Posterior cingulate gyrus (tissue), 11 donors: Measurements from ENCODE around the gene SUV39H2.
A peak's percentile ranks its signal among the peaks of the same experiment; 100 is the strongest.
"Not testable (repeated sequence)": the region's sequence is repeated elsewhere in the genome, so short reads cannot be mapped to it uniquely, and the experiment has no call there.

Experiments
- DNase-seq, 10 donors: peaks; one replicate each; pipeline versions ENCODE4 v3.0.0 to v3.0.0-alpha.2; 2020 to 2021; ENCODE audit warnings: mixed read lengths in 3 of 10
- intact Hi-C: fragments of 100-400 bp; cut with DNase I; formaldehyde crosslinking; loops from one replicate; pipeline ENCODE4 v1.15.1; 2023

Gene SUV39H2

GRCh38 chr10:14878266-14879123 lies at the start of gene SUV39H2:
SUV39H2 (plus strand) TSS chr10:14878866; CDS start chr10:14878889, 23 bp downstream.
- intact Hi-C loops, result loop anchor here (2.0 to 5.0 kb wide), 4 partner anchors 40 to 276 kb away; partner anchors contain the start of genes CDNF, HSPA14, MEIG1 and MSANTD7
- peak; percentile 87 to 99 (median 92) for DNase-seq

- intact Hi-C loops, result no loop called here
- no peak for DNase-seq
Observed at GRCh38 chr10:14833106-14833505, 45.6 kb upstream of the SUV39H2 start.

GRCh38 chr10:14836208-14836607 lies 42.5 kb upstream of the SUV39H2 start:
- DNase-seq, result no peak
- intact Hi-C loops, result loop anchor here (5.0 kb wide), 2 partner anchors 234 to 339 kb away; no protein-coding TSS in a partner anchor

GRCh38 chr10:14837003-14837756 lies 41.5 kb upstream of the SUV39H2 start:
- no peak for DNase-seq
- intact Hi-C loops, result loop anchor here (5.0 kb wide), 2 partner anchors 235 to 340 kb away; no protein-coding TSS in a partner anchor

- peak; percentile 98 to 100 (median 99) for DNase-seq
- intact Hi-C loops, result loop anchor here (2.0 to 5.0 kb wide), 3 partner anchors 41 to 341 kb away; partner anchors contain the start of gene SUV39H2
Observed at GRCh38 chr10:14837757-14838581, 40.7 kb upstream of the SUV39H2 start, which contains the start of the genes CDNF, HSPA14 and MSANTD7. CDNF (minus strand) TSS chr10:14838037; CDS start chr10:14837946, 91 bp downstream. HSPA14 (plus strand) TSS chr10:14838306; CDS start chr10:14838403, 97 bp downstream. MSANTD7 (plus strand) TSS chr10:14838306; CDS start chr10:14842285, 3,979 bp downstream.

- intact Hi-C loops, result loop anchor here (2.0 to 5.0 kb wide), 3 partner anchors 40 to 341 kb away; partner anchors contain the start of gene SUV39H2
- DNase-seq, result peak in 6 of 10 donors; percentile 11 to 89 (median 24)
Observed at GRCh38 chr10:14838582-14839304, 39.9 kb upstream of the SUV39H2 start.

- peak in 1 of 10 donors; percentile 70 for DNase-seq
- intact Hi-C loops, result loop anchor here (2.0 to 5.0 kb wide), 3 partner anchors 40 to 342 kb away; partner anchors contain the start of gene SUV39H2
Observed at GRCh38 chr10:14839305-14839695, 39.4 kb upstream of the SUV39H2 start.

GRCh38 chr10:14840178-14840577 lies 38.5 kb upstream of the SUV39H2 start:
- DNase-seq, result no peak
- intact Hi-C loops, result no loop called here

- DNase-seq, result no peak
- intact Hi-C loops, result no loop called here
Observed at GRCh38 chr10:14843327-14843988, 35.2 kb upstream of the SUV39H2 start.

- intact Hi-C loops, result no loop called here
- no peak for DNase-seq
Observed at GRCh38 chr10:14844948-14845347, 33.7 kb upstream of the SUV39H2 start.

- intact Hi-C loops, result no loop called here
- DNase-seq, result no peak
Observed at GRCh38 chr10:14852236-14852635, 26.4 kb upstream of the SUV39H2 start.

- intact Hi-C loops, result no loop called here
- DNase-seq, result no peak
Observed at GRCh38 chr10:14855453-14855852, 23.2 kb upstream of the SUV39H2 start.

GRCh38 chr10:14858338-14858960 lies 20.2 kb upstream of the SUV39H2 start:
- DNase-seq, result no peak

GRCh38 chr10:14859043-14859442 lies 19.6 kb upstream of the SUV39H2 start:
- DNase-seq, result no peak
- intact Hi-C loops, result no loop called here

More at GRCh38 chr10:14858338-14858960, 20.2 kb upstream of the SUV39H2 start:
- intact Hi-C loops, result no loop called here

GRCh38 chr10:14859775-14860174 lies 18.9 kb upstream of the SUV39H2 start:
- no peak for DNase-seq
- intact Hi-C loops, result no loop called here

GRCh38 chr10:14860791-14861190 lies 17.9 kb upstream of the SUV39H2 start:
- intact Hi-C loops, result no loop called here

GRCh38 chr10:14864466-14864865 lies 14.2 kb upstream of the SUV39H2 start:
- intact Hi-C loops, DNase-seq: not testable (repeated sequence)

More at GRCh38 chr10:14860791-14861190, 17.9 kb upstream of the SUV39H2 start:
- no peak for DNase-seq

GRCh38 chr10:14864871-14865270 lies 13.8 kb upstream of the SUV39H2 start:
- intact Hi-C loops, DNase-seq: not testable (repeated sequence)
